CD4-positive, alpha-beta memory T cell (primary cell): ENCODE results near the gene SH3PXD2B. TPM values are rescaled to one million over a fixed set of nuclear protein-coding genes. Genes with fewer than 3 reads are reported as not detected.
"Not testable (repeated sequence)": the region's sequence is repeated elsewhere in the genome, so short reads cannot be mapped to it uniquely, and the experiment has no call there.

ENCODE experiments used
- CTCF ChIA-PET: fragments of 350-600 bp; sonication (Branson Sonifier 250); formaldehyde crosslinking; loops from one replicate; lab custom pipeline; 2021; ENCODE audit warnings: inconsistent platforms; ENCODE audit not compliant: partially characterized antibody; lab: Charles Lee
- POLR2A ChIA-PET: fragments of 350-600 bp; sonication (Branson Sonifier 250); formaldehyde crosslinking; loops from one replicate; lab custom pipeline; 2021; ENCODE audit not compliant: partially characterized antibody; lab: Charles Lee
- DNase-seq, 5 donors: peaks; one replicate each; pipeline versions ENCODE4 v3.0.0 to v3.0.0-alpha.2; 2020 to 2022; ENCODE audit warnings: mixed read lengths in 1 of 5
- H3K27ac ChIP-seq: one replicate; pipeline ENCODE4 v1.7.0; 2013; ENCODE audit warnings: low read depth, low read length
- H3K27me3 ChIP-seq: 2 replicates; pipeline ENCODE4 v1.7.0; 2013; ENCODE audit warnings: mild to moderate bottlenecking, low read length, moderate library complexity; ENCODE audit not compliant: insufficient read depth
- H3K36me3 ChIP-seq: 2 replicates; pipeline ENCODE4 v1.7.0; 2013; ENCODE audit warnings: mild to moderate bottlenecking, low read length, moderate library complexity; ENCODE audit not compliant: insufficient read depth
- H3K4me1 ChIP-seq: 2 replicates; pipeline ENCODE4 v1.7.0; 2013; ENCODE audit warnings: mild to moderate bottlenecking, low read length, moderate library complexity; ENCODE audit not compliant: insufficient read depth
- H3K4me3 ChIP-seq, 2 donors: one replicate each; pipeline ENCODE4 v1.7.0; 2013; ENCODE audit warnings: low read length in 2 of 2, mild to moderate bottlenecking in 1 of 2
- H3K9me3 ChIP-seq, 2 donors: one replicate each; pipeline ENCODE4 v1.7.0; 2013; ENCODE audit warnings: low read length in 2 of 2, control low read depth in 1 of 2; ENCODE audit not compliant: control insufficient read depth in 1 of 2
- H3K27ac Mint-ChIP-seq, 7 donors: one replicate each; pipeline ENCODE4 v1.8.0; 2020 to 2021; ENCODE audit warnings: mixed read lengths in 7 of 7, mild to moderate bottlenecking in 6 of 7, inconsistent platforms in 3 of 7, moderate library complexity in 3 of 7
- H3K27me3 Mint-ChIP-seq, 2 donors: one replicate each; pipeline ENCODE4 v1.8.0; 2020 to 2021; ENCODE audit warnings: mixed read lengths in 2 of 2
- H3K36me3 Mint-ChIP-seq, 2 donors: one replicate each; pipeline ENCODE4 v1.8.0; 2020 to 2021; ENCODE audit warnings: mixed read lengths in 2 of 2, inconsistent platforms in 1 of 2, mild to moderate bottlenecking in 1 of 2
- H3K4me1 Mint-ChIP-seq, 4 donors: one replicate each; pipeline ENCODE4 v1.8.0; 2020 to 2021; ENCODE audit warnings: mixed read lengths in 4 of 4, mild to moderate bottlenecking in 1 of 4
- H3K4me3 Mint-ChIP-seq, 8 donors: one replicate each; pipeline ENCODE4 v1.8.0; 2020 to 2021; ENCODE audit warnings: mixed read lengths in 8 of 8, mild to moderate bottlenecking in 7 of 8, moderate library complexity in 6 of 8, inconsistent platforms in 3 of 8
- H3K9me3 Mint-ChIP-seq, 8 donors: one replicate each; pipeline ENCODE4 v1.8.0; 2020 to 2021; ENCODE audit warnings: mixed read lengths in 8 of 8, mild to moderate bottlenecking in 5 of 8, inconsistent platforms in 3 of 8, moderate library complexity in 1 of 8
- intact Hi-C: fragments of 100-400 bp; cut with micrococcal nuclease; formaldehyde crosslinking; loops from one replicate; pipeline ENCODE4 v1.15.1; 2023
- polyA plus RNA-seq, 2 donors: library from polyadenylated mRNA; unstranded; fragments of 300-500 nt; fragmentation: Illumina TruSeq; gene quantifications; one replicate each; pipeline ENCODE4 v1.2.3, GENCODE V29; 2021
- total RNA-seq, 2 experiments: library from RNA; stranded (reverse); gene quantifications; one replicate each; pipeline ENCODE4 v1.2.3, GENCODE V29; 2021

Gene SH3PXD2B
- total and polyA plus RNA-seq, 4 experiments from 2014 or later, result 0.19 to 0.38 TPM; not detected in 2

DNA sequence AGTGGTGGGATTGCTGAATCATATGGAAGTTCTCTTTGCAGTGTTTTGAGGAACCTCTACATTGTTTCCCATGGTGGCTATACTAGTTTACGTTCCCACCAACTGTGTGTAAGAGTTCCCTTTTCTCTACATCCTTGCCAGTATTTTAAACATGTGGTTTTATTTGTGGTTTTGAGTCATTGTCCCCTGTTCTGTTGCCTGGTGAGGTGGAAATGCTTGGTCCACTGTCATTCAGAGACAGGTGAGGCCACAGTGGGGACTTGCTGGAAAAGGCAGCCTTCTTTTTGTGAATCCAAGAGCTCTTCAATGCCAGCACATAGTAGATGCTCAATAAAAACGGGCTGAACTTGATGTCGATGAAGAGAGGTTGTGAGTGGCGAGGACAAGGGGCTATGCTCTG lies 44.2 kb downstream of the SH3PXD2B start:
- Mint-ChIP-seq H3K36me3 (no peaks in the 10 kb centered on the region), H3K4me3 (no peak overlapping the region), H3K9me3 (no peaks in the 10 kb centered on the region), H3K27ac (no peak overlapping the region), H3K4me1 (peaks cover 0 to 8% (median 2%) of the 10 kb centered on the region in 4 donors), H3K27me3 (peaks cover 9 to 24% of the 10 kb centered on the region in 2 donors)
- H3K36me3 ChIP-seq, result no peaks in the 10 kb centered on the region
- POLR2A ChIA-PET, result no interaction called here
- H3K4me3 ChIP-seq, result no peak overlapping the region
- no peaks in the 10 kb centered on the region for H3K27me3 ChIP-seq
- intact Hi-C loops, result no loop called here
- no peak for DNase-seq
- no peak overlapping the region for H3K27ac ChIP-seq
- H3K4me1 ChIP-seq, result no peaks in the 10 kb centered on the region
- H3K9me3 ChIP-seq, result no peaks in the 10 kb centered on the region
- CTCF ChIA-PET, result no interaction called here

DNA sequence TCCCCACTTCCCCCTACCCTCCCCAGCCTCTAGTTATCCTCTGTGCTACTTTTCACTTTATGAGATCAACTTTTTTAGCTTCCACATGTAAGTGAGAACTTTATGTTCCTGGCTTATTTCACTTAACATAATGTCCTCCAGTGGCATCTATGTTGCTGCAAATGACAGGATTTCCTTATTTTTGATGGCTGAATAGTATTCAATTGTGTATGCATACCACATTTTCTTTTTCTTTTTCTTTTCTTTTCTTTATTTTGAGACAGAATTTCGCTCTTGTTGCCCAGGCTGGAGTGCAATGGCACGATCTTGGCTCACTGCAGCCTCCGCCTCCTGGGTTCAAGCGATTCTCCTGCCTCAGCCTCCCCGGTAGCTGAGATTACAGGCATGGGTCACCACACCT lies 44.8 kb downstream of the SH3PXD2B start:
- H3K9me3 Mint-ChIP-seq, H3K27ac ChIP-seq, H3K4me1 Mint-ChIP-seq, H3K36me3 ChIP-seq, POLR2A ChIA-PET, H3K9me3 ChIP-seq, H3K4me3 Mint-ChIP-seq, H3K4me3 ChIP-seq, H3K36me3 Mint-ChIP-seq, H3K27me3 ChIP-seq, H3K27ac Mint-ChIP-seq, H3K4me1 ChIP-seq, intact Hi-C loops, DNase-seq, CTCF ChIA-PET: not testable (repeated sequence)
- peaks cover 9 to 25% of the 10 kb centered on the region in 2 donors for H3K27me3 Mint-ChIP-seq

DNA sequence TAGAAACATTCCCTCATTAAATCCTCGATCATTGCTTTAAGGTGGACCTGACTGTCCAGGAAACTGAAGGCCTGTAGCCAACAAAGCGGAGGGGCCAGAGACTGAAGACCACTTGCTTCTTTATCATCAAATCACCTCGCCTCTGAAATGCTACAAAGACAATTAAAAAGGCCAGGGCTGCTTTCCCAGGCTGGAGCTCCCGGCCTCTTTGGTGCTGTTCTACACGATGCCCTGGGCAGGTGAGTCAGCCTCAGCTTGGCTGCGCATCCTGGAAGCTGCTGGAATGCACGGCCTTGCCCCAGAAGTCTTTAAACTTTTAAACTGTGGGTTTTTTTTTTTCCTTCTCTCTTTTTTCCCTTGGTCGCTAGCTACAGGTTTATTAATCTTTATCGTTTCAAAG lies 46.5 kb downstream of the SH3PXD2B start:
- Histone ChIP-seq H3K4me3 (no peak overlapping the region), H3K9me3 (no peaks in the 10 kb centered on the region), H3K4me1 (no peaks in the 10 kb centered on the region), H3K27ac (no peak overlapping the region), H3K27me3 (no peaks in the 10 kb centered on the region), H3K36me3 (no peaks in the 10 kb centered on the region)
- Mint-ChIP-seq H3K4me1 (peaks cover 0 to 4% (median 1%) of the 10 kb centered on the region in 4 donors), H3K27me3 (peaks cover 6 to 20% of the 10 kb centered on the region in 2 donors), H3K27ac (peak overlapping the region in 1 of 7 donors; percentile 47), H3K9me3 (peaks cover 0 to under 1% (median 0%) of the 10 kb centered on the region in 8 donors), H3K4me3 (no peak overlapping the region), H3K36me3 (no peaks in the 10 kb centered on the region)
- ChIA-PET POLR2A (no interaction called here), CTCF (no interaction called here)
- no peak for DNase-seq
- intact Hi-C loops, result no loop called here

- Mint-ChIP-seq H3K4me3 (no peak overlapping the region), H3K9me3 (peaks cover 0 to 6% (median 0%) of the 10 kb centered on the region in 8 donors), H3K4me1 (no peaks in the 10 kb centered on the region), H3K27ac (no peak overlapping the region), H3K36me3 (no peaks in the 10 kb centered on the region), H3K27me3 (peaks cover 8 to 18% of the 10 kb centered on the region in 2 donors)
- Histone ChIP-seq H3K27me3 (no peaks in the 10 kb centered on the region), H3K4me3 (no peak overlapping the region), H3K27ac (no peak overlapping the region), H3K4me1 (no peaks in the 10 kb centered on the region), H3K36me3 (no peaks in the 10 kb centered on the region), H3K9me3 (no peaks in the 10 kb centered on the region)
- intact Hi-C loops, result no loop called here
- CTCF ChIA-PET, result no interaction called here
- DNase-seq, result no peak
- POLR2A ChIA-PET, result no interaction called here
Observed at GRCh38 chr5:172407241-172407691, 47.1 kb downstream of the SH3PXD2B start.

DNA sequence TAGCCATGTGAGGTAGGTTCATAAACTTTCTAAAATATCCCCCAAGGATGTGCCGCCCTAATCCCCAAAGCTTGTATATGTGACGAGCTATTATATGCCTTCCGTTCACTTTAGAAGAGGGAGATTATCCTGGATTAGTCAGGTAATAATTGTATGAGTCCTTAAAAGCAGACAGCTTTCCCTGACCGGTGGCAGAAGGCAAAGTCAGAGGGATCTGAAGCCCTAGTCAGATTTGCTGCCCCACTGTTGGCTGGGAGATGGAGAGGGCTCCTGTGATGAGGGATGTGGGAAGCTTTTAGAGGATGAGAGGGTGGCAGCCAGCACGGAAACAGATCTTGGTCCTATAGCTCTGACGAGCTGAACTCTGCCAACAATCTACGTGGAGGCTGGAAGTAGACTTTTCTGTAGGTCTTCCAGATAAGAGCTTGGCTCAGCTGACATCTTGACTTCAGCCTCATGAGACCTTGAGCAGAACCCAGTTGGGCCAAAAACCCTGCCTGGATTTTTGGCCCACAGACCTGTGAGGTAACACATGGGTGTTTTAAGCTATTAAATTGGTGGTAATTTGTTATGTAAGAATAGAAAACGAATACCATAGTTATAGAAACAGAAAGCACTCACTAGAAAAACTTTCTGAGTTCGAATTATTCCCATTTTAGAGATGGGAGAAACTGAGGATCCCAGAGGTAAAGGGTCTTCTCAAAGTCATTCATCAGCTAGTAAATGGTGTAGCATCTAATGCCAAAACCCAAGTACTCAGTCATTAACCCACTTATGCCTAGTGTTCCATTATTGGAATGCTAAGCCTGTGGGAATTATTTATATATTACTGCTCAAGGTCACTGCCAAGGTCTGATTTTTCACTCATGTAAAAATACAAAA lies 48.9 kb downstream of the SH3PXD2B start:
- ChIA-PET CTCF (no interaction called here), POLR2A (no interaction called here)
- H3K27me3 Mint-ChIP-seq, result peaks cover 11 to 19% of the 10 kb centered on the region in 2 donors

GRCh38 chr5:172404746-172405145 lies 49.6 kb downstream of the SH3PXD2B start:
- Mint-ChIP-seq H3K4me1 (no peaks in the 10 kb centered on the region), H3K27ac (no peak overlapping the region), H3K4me3 (no peak overlapping the region), H3K36me3 (no peaks in the 10 kb centered on the region), H3K27me3 (peaks cover 10 to 17% of the 10 kb centered on the region in 2 donors), H3K9me3 (peaks cover 0 to 10% (median 2%) of the 10 kb centered on the region in 8 donors)
- Histone ChIP-seq H3K27ac (no peak overlapping the region), H3K27me3 (no peaks in the 10 kb centered on the region), H3K4me3 (no peak overlapping the region), H3K9me3 (no peaks in the 10 kb centered on the region), H3K4me1 (no peaks in the 10 kb centered on the region), H3K36me3 (no peaks in the 10 kb centered on the region)
- intact Hi-C loops, result no loop called here
- POLR2A ChIA-PET, result no interaction called here
- CTCF ChIA-PET, result no interaction called here
- no peak for DNase-seq

More for the DNA sequence above, 48.9 kb downstream of the SH3PXD2B start:
- Histone ChIP-seq H3K27me3 (no peaks in the 10 kb centered on the region), H3K27ac (no peak overlapping the region), H3K36me3 (no peaks in the 10 kb centered on the region), H3K4me1 (no peaks in the 10 kb centered on the region), H3K4me3 (no peak overlapping the region), H3K9me3 (no peaks in the 10 kb centered on the region)
- Mint-ChIP-seq H3K36me3 (no peaks in the 10 kb centered on the region), H3K4me3 (no peak overlapping the region), H3K9me3 (peaks cover 0 to 9% (median 1%) of the 10 kb centered on the region in 8 donors), H3K4me1 (no peaks in the 10 kb centered on the region), H3K27ac (no peak overlapping the region)
- no peak for DNase-seq
- intact Hi-C loops, result no loop called here

GRCh38 chr5:172403817-172404216 lies 50.5 kb downstream of the SH3PXD2B start:
- ChIA-PET CTCF (no interaction called here), POLR2A (no interaction called here)
- no peak overlapping the region for H3K27ac ChIP-seq
- H3K4me3 Mint-ChIP-seq, result no peak overlapping the region
- H3K9me3 Mint-ChIP-seq, result peaks cover 0 to 15% (median 3%) of the 10 kb centered on the region in 8 donors
- no peaks in the 10 kb centered on the region for H3K36me3 ChIP-seq
- no peaks in the 10 kb centered on the region for H3K27me3 ChIP-seq
- H3K9me3 ChIP-seq, result no peaks in the 10 kb centered on the region
- peaks cover 10 to 18% of the 10 kb centered on the region in 2 donors for H3K27me3 Mint-ChIP-seq
- no peak for DNase-seq
- H3K27ac Mint-ChIP-seq, result no peak overlapping the region
- no peaks in the 10 kb centered on the region for H3K36me3 Mint-ChIP-seq
- intact Hi-C loops, result no loop called here
- no peak overlapping the region for H3K4me3 ChIP-seq
- H3K4me1 Mint-ChIP-seq, result no peaks in the 10 kb centered on the region
- H3K4me1 ChIP-seq, result no peaks in the 10 kb centered on the region
